ENCODE results near the gene SAMD4B.

SAMD4B gene

DNA sequence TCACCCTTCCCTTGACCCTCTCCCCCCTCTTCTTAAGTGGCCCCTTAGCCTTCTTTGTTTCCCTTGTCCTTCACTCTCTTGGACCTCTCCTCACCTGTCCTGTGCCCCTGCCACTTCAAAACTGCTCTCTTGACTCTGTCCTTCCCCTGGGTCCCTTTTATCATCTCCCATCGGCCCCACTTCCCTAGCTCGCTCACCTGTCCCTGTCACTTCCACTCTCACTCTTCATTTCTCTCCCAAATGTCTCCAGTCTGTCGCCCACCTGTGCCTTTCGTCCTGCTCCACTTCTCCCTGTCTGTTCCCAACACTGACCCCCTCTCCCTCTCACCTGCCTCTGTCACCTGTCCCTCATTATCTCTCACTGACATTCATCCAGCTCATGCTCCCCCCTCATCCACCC lies 45.3 kb upstream of the SAMD4B start:
- no peaks in the 10 kb centered on the region for H3K9me2 ChIP-seq (ENCODE audit: low read depth, low read length)
- H4K20me1 ChIP-seq (ENCODE audit: insufficient read depth, low read length), result no peaks in the 10 kb centered on the region
- no peaks in the 10 kb centered on the region for H3K4me1 ChIP-seq (ENCODE audit: insufficient read depth, low read length, severe bottlenecking)
- no peak overlapping the region for H3K4me2 ChIP-seq (ENCODE audit: low read length)
- H3K9ac ChIP-seq (ENCODE audit: low read length), result no peak overlapping the region
- H3K9me3 ChIP-seq (ENCODE audit: low read length), result no peaks in the 10 kb centered on the region
- no peak overlapping the region for H3K27ac ChIP-seq (ENCODE audit: low read depth, low read length, poor library complexity, severe bottlenecking)
- no peaks in the 10 kb centered on the region for H3K79me2 ChIP-seq (ENCODE audit: insufficient read depth, low read length)
- H3F3A ChIP-seq (ENCODE audit: insufficient read depth, low read length), result no peaks in the 10 kb centered on the region
- H3K36me3 ChIP-seq (ENCODE audit: insufficient read depth, low read length), result no peaks in the 10 kb centered on the region
- H3K4me3 ChIP-seq (ENCODE audit: low read depth, low read length, poor library complexity, severe bottlenecking), result no peak overlapping the region
- no peak overlapping the region for H2AFZ ChIP-seq (ENCODE audit: low read length)
- no peak for TF ChIP-seq EZH2 (IDR thresholded peaks at IDR 0.05; ENCODE audit: borderline replicate concordance, low read length)
- TF ChIP-seq, protein P1, sequence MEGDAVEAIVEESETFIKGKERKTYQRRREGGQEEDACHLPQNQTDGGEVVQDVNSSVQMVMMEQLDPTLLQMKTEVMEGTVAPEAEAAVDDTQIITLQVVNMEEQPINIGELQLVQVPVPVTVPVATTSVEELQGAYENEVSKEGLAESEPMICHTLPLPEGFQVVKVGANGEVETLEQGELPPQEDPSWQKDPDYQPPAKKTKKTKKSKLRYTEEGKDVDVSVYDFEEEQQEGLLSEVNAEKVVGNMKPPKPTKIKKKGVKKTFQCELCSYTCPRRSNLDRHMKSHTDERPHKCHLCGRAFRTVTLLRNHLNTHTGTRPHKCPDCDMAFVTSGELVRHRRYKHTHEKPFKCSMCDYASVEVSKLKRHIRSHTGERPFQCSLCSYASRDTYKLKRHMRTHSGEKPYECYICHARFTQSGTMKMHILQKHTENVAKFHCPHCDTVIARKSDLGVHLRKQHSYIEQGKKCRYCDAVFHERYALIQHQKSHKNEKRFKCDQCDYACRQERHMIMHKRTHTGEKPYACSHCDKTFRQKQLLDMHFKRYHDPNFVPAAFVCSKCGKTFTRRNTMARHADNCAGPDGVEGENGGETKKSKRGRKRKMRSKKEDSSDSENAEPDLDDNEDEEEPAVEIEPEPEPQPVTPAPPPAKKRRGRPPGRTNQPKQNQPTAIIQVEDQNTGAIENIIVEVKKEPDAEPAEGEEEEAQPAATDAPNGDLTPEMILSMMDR (IDR thresholded peaks at IDR 0.05; ENCODE audit: low read length), result no peak
- H3K27me3 ChIP-seq (ENCODE audit: insufficient read depth, low read length), result no peaks in the 10 kb centered on the region

DNA sequence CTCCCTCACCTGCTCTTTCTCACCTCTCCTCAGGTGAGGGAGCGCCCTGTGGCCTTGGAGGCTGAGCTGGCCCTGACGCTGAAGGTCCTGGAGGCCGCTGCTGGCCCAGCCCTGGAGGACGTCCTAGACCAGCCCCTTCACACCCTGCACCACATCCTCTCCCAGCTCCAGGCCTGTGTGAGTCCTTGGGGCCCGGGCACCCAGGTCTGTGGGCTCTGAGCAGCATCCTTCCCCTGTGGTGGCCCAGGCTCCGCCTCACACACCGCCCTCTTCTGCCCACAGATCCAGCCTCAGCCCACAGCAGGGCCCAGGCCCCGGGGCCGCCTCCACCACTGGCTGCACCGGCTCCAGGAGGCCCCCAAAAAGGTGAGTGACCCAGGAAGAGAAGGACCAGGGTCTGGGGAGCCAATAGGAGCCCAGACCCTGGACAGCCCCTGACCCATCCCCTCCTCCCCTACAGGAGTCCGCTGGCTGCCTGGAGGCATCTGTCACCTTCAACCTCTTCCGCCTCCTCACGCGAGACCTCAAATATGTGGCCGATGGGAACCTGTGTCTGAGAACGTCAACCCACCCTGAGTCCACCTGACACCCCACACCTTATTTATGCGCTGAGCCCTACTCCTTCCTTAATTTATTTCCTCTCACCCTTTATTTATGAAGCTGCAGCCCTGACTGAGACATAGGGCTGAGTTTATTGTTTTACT lies 44.1 kb upstream of the SAMD4B start:
- Histone ChIP-seq H3K4me1 (ENCODE audit: insufficient read depth, low read length, severe bottlenecking) (no peaks in the 10 kb centered on the region), H4K20me1 (ENCODE audit: insufficient read depth, low read length) (no peaks in the 10 kb centered on the region), H3K9ac (ENCODE audit: low read length) (no peak overlapping the region), H3K9me3 (ENCODE audit: low read length) (no peaks in the 10 kb centered on the region), H3K27ac (ENCODE audit: low read depth, low read length, poor library complexity, severe bottlenecking) (no peak overlapping the region), H3F3A (ENCODE audit: insufficient read depth, low read length) (no peaks in the 10 kb centered on the region), H3K79me2 (ENCODE audit: insufficient read depth, low read length) (no peaks in the 10 kb centered on the region), H3K9me2 (ENCODE audit: low read depth, low read length) (no peaks in the 10 kb centered on the region), H3K27me3 (ENCODE audit: insufficient read depth, low read length) (no peaks in the 10 kb centered on the region), H2AFZ (ENCODE audit: low read length) (no peak overlapping the region), H3K36me3 (ENCODE audit: insufficient read depth, low read length) (no peaks in the 10 kb centered on the region), H3K4me2 (ENCODE audit: low read length) (no peak overlapping the region), H3K4me3 (ENCODE audit: low read depth, low read length, poor library complexity, severe bottlenecking) (no peak overlapping the region)
- TF ChIP-seq, protein P1 (IDR thresholded peaks at IDR 0.05; ENCODE audit: low read length), result no peak

DNA sequence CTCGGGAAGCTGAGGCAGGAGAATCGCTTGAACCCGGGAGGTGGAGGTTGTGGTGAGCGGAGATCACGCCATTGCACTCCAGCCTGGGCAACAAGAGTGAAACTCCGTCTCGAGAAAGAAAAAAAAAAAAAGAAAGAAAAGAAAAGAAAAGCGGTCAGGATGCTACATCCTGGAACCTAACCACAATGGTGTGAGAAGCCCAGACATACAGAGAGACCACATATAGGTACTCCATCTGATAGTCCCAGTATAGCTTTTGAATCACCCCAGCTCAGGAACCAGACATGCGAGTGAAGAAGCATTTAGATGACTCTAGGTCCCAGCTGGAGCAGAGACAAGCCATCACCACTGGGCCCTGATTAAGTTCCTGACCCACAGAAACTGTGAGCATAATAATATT lies 42.8 kb upstream of the SAMD4B start:
- TF ChIP-seq EZH2 (IDR thresholded peaks at IDR 0.05; ENCODE audit: borderline replicate concordance, low read length), result no peak
- TF ChIP-seq, protein P1 (IDR thresholded peaks at IDR 0.05; ENCODE audit: low read length), result no peak

More for the DNA sequence above, 42.8 kb upstream of the SAMD4B start:
- Histone ChIP-seq H3K36me3 (ENCODE audit: insufficient read depth, low read length) (no peaks in the 10 kb centered on the region), H3K4me2 (ENCODE audit: low read length) (no peak overlapping the region), H3K27me3 (ENCODE audit: insufficient read depth, low read length) (no peaks in the 10 kb centered on the region), H4K20me1 (ENCODE audit: insufficient read depth, low read length) (no peaks in the 10 kb centered on the region), H3K79me2 (ENCODE audit: insufficient read depth, low read length) (no peaks in the 10 kb centered on the region), H3K27ac (ENCODE audit: low read depth, low read length, poor library complexity, severe bottlenecking) (no peak overlapping the region), H3K9ac (ENCODE audit: low read length) (no peak overlapping the region), H3F3A (ENCODE audit: insufficient read depth, low read length) (no peaks in the 10 kb centered on the region), H3K9me2 (ENCODE audit: low read depth, low read length) (no peaks in the 10 kb centered on the region), H3K9me3 (ENCODE audit: low read length) (no peaks in the 10 kb centered on the region), H3K4me3 (ENCODE audit: low read depth, low read length, poor library complexity, severe bottlenecking) (no peak overlapping the region), H3K4me1 (ENCODE audit: insufficient read depth, low read length, severe bottlenecking) (no peaks in the 10 kb centered on the region), H2AFZ (ENCODE audit: low read length) (no peak overlapping the region)
